HG03103 (cell line): ENCODE measurements around the gene TSHZ1.
A peak's percentile ranks its signal among the peaks of the same experiment; 100 is the strongest.

Experiments used
- ATAC-seq: cut with Tn5 transposase; IDR thresholded peaks from one replicate; pipeline ENCODE4 v1.9.1; 2021; ENCODE audit warnings: low read depth; ENCODE audit not compliant: unreplicated experiment

The TSHZ1 gene

DNA sequence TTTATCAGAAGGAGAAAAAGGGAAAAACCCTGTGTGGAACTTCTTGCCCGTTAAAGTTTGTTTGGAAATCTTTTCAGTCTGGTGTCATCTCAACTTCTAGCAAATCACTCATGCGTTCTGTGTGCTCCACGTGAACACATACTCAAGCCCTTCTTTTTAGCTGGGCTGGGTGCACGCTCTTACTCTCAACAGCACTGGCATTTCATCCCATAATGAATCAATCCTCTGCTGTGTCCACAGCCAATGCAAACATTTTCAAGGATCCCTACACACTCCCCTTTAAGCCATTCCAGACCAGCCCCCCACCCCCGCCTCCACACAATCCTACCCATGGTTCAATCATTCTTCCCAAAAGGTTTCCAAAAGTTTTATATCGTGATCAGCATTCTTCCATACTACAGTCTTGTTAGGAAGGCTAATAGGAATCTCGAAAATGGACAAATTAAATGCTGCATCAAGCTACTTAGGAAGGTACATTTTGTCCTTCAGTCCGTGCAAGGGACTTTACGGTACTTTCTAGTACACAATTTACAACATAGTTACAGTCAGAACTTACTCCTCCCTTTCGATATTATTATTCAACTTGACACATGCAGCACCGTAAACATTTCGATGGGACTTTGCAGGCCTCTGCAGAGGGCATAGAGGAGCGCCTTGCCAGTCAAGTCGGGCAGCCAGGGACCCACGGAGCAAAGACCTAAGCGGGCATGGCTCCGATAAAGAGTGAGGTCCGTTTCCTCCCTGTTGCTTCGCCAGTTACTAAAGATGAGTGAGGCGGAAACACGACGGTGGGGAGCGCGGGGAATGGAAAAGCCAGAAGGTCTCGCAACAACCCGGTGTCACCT, 3.1 kb upstream of the TSHZ1 start:
- no peak for ATAC-seq

DNA sequence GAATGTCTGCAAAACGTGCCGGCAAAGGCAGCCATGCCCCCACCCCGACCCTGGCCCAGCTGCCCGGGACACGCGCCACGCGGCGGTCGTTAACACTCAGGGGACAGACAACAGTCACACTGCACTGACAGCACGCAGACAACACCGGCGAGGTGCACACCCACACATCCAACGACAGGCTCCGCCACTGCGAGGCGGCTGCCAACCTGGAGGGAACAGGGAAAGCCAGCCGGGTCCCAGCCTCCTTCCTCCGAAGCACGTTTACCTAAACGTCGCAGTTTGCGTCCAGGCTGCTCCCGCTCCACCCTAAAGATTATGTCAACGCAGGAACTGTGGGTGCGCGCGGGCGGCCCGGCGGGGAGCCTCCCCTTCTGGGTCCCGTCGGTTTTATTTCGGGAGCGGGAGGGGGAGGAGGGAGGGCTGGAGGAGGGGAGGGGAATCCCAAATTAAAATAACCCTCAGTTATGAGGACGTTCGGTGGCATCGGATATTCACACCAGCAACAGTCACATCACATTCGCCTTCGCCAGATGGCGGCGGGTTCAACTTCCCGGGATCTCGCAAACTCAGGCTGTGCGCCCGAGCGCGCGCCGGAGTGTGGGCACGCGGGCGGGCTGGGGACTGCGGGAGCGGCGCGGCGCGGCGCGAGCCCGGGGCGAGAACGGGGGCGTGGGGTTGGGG, 2.3 kb upstream of the TSHZ1 start:
- ATAC-seq: peak; percentile 2

- ATAC-seq: peak; percentile 7
Observed at GRCh38 chr18:75208836-75209128, 1.8 kb upstream of the TSHZ1 start.

- ATAC-seq: peak; percentile 35
Observed at GRCh38 chr18:75209129-75209950, 1.3 kb upstream of the TSHZ1 start, which contains the start of gene PTGR3. PTGR3 (minus strand) TSS chr18:75209139; CDS start chr18:75209058, 81 bp downstream.

- ATAC-seq: no peak
Observed at GRCh38 chr18:75209951-75210258, 692 bp upstream of the TSHZ1 start.

GRCh38 chr18:75211002-75211621, 515 bp downstream of the TSHZ1 start:
- ATAC-seq: no peak

- ATAC-seq: no peak
Observed at GRCh38 chr18:75211626-75211952, 992 bp downstream of the TSHZ1 start.

DNA sequence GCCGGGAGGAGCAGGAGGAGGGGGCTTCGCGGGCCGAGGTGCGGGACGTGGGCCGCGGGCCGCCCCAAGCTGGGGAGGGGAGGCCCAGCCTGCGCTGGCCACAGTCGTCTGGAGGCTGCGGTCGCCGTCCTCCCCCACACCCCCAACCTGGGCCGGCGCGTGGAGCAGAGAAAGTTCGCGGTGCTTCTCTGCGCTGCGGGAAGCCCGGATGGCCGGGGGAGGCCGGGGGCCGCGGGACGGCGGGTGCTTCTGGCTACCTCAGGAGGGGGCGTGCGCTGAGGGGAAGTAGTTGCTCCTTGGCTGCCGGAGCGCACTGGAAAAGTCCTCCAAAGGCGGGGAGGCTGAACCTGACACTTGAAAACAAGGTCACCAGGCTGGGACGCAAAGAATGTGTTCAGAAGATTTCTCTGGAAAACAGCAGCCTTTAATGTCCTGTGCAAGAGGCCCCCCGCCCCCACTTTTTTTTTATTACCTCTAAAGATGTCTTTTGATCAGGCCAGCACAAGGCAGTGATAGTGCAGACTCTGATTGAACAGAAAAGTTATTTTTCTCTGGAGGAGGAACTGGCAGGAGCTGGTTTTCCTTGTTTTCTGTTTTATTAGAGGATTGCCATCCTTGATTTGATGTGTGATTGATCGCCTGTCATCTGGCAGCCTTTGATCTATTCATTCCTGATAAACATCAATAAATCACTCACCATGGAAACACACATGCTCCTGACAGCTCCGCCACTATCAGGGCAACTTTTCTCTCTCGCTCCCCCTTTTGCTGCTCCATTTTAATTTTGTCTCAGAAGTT, 1.6 kb downstream of the TSHZ1 start:
- no peak for ATAC-seq

DNA sequence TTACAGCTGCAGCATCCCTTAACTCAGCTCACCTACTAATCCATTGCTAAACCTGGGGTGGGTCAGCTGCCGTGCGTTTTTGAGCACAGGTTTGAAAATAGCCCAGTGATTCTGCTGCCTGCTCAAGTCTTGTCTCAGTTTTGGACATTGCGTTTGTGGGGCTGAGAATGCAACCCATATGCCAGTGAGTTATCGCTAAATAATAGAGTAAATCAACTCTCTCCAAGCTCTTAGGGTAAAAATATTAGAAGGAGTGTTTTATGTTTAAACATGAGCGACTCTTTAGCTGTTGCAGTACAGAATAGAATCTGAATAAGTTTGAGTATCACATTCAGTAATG, 2.1 kb downstream of the TSHZ1 start:
- no peak for ATAC-seq

DNA sequence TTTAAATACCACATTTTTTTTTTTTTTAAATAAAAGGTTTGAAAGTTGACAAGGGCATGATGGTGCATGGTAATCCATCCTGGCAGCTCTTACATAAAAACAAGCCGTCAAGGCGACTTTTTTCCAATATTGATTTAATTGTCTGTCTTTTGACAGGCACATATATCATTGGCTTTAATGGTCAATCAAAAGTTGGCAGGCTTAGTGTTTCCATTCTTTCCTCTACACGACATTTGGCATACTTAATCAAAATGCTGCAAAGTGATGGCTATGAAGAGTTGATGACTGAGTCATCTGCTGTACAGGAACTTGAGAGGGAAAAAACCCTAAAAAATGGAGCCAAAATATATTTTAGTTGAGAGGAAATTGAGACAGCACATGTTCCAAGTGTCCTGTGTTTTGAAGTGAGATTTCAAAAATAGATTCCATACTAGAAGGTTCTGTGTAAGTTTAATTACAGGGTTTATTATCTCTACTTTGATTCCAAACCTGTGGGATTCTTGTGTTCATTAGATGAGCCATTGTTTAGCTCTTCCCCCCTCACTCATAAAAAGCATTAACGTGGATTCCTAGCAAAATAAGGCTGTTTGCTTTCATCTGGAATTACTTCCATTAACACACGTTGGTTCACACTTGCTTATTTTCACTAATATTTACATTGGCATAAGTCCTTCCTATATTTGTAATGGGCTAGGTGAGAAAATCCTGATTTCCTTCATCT, 3.2 kb downstream of the TSHZ1 start:
- no peak for ATAC-seq

DNA sequence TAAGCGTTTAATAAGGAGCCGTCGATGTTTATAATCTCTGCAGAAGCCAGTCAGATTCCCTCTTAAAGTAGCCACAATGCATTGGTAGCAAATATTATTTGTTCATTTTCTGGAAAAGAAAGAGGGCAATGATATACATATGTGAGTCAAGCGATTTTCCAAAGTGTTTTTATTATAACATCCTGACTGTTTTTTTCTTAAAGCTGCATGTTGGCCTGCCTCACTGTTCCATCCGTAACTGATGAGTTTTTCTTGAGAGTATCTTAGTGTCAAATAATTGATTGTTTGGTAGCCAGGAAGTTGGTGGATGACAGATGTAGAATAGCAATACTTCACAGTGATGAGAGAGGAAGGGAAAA, 3.7 kb downstream of the TSHZ1 start:
- ATAC-seq: no peak

DNA sequence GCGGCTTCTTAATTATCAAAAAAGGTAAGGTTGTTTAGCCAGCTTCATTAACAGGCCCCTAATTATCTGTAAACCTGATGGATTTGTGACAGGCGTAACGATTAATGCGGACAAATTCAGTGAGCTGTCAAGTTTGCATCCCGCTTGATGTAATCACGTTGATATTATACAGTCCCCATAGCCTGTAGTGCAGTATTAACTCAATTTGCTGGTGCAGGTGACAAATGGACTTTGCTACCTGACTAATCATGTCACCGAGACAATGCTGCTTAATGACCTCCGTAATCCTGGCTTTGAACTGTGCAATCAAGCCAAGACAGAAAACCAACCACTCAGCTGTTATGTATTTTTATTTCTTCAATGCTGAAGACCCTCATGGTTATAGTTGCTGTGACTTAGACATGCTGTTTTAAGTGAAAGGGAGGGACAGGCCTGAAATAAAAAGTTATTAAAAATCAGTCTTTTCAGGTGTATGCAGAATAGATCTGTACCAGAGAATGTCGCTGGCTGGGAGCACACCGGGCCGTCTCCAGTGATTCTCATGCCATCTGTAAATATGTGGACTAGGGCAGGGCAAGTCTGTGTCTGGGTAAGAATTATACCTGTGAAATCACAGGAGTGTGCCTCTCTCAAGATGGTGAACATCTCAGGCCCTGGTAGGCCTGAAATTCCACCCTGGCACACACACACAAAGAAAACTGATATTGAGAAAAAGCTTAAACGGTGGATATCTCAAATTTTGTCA, 4.3 kb downstream of the TSHZ1 start:
- no peak for ATAC-seq

DNA sequence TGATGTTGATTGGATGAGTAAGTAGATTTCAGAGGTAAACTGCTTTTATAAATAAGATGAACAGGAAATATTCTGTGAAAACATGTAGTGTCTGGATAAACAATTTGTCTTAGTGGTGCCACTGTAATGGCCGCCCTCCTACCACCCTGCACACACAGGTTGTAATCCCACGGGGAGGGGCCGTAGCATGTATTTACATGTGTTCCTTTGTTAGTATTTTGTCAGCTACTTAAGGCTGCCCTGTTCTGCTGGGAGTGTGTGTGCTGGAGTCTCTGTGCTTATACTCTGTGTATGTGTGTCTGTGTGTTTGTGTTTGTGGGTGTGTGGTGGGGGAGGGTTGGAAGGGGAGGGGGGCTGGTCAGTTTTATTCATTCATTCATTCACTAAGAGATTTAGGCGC, 5.1 kb downstream of the TSHZ1 start:
- no peak for ATAC-seq

- ATAC-seq: no peak
Observed at GRCh38 chr18:75216212-75216910, 5.8 kb downstream of the TSHZ1 start.

DNA sequence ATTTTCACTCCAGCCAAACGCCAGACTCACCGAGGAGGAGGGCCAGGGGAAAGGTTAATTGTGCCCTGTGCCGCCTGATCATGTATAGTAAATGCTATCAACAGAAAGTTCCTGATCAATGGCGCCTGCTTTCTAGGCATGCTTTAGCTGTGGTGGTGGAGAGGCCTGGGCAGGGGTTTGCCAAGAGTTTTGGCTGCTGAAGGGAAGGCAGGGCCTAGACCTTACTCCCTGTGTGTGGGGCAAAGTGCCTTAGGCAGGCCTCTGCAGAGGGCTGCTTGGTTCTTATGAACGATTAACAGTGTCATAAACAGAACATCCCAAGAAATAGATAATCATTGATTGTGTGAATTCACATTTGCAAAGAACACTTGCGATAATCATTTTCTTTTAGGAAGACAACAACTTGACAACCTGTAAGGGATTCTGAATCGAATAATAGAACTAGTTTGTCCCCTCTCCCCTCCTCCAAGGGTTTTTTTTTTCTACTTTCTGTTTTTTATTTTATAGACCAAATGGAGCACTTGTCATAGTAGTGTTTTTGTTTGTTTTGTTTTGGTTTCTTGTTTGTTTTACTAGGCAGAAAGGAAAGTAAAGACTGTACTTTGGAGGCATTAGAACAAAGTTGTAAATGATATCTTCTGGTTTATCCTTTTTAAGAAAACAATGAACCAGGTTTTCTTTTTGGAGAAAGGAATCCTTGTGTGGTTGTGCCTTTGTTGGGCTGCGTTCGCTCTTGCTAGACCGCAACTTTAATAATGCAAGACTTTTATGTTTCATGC, 6.5 kb downstream of the TSHZ1 start:
- no peak for ATAC-seq

DNA sequence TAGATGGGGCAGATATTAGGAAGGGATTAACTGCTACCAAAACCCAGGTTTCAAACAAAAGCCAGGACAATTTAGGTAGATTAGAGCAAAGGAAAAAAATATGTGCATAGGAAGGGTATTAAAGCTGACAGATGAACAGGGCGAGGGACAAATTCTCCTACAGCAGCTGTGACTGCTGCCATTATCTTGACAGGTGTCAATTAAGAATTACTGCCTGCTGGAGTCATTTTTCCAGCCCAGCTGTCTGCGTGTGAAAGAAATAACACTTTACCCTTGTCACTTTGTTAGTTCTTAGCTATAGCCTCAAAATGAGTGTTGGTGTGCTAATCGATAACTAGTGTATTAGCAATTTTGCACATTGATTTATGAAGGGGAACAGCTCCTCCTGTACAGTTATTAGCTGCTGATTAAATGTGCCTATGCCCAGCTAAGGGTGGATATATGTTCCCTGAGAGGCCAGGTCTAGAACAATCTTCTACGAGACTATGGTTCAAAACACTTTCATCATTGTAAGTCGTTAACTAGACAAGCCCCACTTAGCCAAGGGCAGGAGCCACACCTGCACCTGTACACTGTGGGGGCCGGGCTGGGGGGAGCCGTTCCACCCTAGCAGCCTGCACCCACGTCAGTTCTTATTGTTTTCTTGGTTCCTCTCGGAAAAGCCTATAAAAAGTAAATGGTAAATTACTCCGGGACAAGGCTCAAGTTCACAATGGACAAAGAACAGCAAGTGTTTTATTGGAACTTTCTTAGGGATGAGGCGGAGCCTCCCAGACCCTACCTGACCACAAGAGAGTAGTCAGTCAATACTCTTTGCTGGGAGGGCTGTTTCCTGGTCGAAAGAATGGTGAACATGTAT, 7.7 kb downstream of the TSHZ1 start:
- no peak for ATAC-seq

GRCh38 chr18:75219745-75220375, 9.3 kb downstream of the TSHZ1 start:
- no peak for ATAC-seq
